GM18867 (cell line): ENCODE data around the gene NPAT.
"Not testable (repeated sequence)": the region's sequence is repeated elsewhere in the genome, so short reads cannot be mapped to it uniquely, and the experiment has no call there.

Experiments used
- ATAC-seq: cut with Tn5 transposase; IDR thresholded peaks from one replicate; pipeline ENCODE4 v1.9.1; 2021; ENCODE audit warnings: mild to moderate bottlenecking, moderate library complexity; ENCODE audit not compliant: unreplicated experiment

NPAT gene

DNA sequence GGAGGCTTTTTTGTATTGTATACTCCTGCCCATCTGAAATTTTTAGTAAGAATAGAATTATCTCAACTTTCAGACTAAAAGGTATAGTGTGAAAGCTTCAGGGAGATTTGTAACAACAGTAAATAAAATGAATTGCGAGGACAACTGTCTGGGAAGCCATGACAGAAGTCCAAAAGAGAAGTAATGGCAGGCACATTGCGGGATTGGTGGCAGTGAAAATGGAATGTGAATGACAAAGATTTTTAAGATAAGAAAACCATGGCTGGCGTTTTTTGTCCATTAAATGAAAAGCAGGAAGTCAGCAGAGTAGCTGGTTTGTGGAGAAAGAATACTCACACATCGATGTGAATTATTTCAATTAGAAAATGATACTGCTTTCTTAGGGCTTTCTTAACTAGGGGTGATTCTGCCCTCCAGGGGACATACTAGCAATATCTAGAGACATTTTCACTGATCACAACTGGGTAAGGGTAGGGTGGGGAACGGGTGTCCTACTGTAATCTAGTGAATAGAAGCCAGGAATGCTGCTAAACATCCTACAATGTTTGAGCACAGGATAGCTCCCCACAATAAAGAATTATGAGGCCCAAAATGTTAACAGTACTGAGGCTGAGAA is 1.6 kb downstream of the NPAT start:
- ATAC-seq = no peak

- ATAC-seq = no peak
Observed at GRCh38 chr11:108218912-108219783, 3.3 kb downstream of the NPAT start.

GRCh38 chr11:108218455-108218854 is 4.0 kb downstream of the NPAT start:
- no peak for ATAC-seq

GRCh38 chr11:108216988-108217387 is 5.5 kb downstream of the NPAT start:
- no peak for ATAC-seq

DNA sequence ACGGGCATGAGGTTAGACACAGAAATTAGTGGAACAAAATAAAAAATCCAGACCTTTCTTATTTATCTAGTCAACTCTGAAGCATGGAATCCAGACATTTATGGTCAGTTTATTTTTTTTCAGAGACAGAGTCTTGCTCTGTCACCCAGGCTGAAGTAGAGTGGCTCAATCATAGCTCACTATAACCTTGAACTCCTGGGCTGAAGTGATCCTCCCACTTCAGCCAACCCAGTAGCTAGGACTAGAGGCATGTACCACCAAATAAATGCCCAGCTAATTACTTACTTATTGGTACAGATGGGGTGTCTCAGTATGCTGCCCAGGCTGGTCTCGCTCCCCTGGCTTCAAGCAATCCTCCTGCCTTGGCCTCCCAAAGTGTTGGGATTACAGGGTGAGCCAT is 8.7 kb downstream of the NPAT start:
- no peak for ATAC-seq

DNA sequence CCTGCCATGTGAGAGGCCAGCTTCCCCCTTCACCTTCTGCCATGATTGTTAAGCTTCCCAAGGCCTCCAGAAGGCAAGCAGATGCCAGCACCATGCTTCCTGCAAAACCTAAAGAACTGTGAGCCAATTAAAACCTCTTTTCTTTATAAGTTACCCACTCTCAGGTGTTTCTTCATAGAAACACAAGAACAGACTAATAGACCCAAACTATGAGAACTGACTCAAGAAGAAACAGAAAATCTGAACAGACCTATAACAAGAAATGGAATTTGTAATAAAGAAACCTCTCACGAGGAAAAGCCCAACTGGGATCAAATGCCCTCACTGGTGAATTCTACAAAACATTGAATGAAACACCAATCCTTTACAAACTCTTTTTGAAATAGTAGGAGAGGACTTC is 12.0 kb downstream of the NPAT start:
- no peak for ATAC-seq

DNA sequence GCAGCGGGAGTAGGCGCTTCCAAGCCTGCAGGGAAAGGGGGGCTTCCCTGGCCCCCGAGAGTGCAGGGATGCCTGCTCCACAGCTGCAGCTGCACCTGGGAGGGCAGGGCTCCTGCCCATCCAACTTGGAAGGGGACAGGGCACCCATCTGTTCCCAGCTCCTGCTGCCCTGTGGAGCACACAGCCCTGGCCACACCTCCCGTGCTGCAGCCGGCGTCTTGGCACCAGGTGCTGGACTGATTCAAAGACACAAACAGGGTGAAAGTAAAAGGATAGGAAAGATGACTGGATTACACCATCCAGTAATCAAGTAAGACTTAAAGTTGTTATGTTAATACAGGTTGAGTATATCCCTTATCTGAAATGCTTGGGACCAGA is 14.8 kb downstream of the NPAT start:
- ATAC-seq = no peak

GRCh38 chr11:108206969-108207682 is 15.3 kb downstream of the NPAT start:
- ATAC-seq = no peak

- no peak for ATAC-seq
Observed at GRCh38 chr11:108206171-108206570, 16.3 kb downstream of the NPAT start.

- ATAC-seq = no peak
Observed at GRCh38 chr11:108204929-108205499, 17.4 kb downstream of the NPAT start.

GRCh38 chr11:108204376-108204775 is 18.1 kb downstream of the NPAT start:
- no peak for ATAC-seq

GRCh38 chr11:108203075-108203474 is 19.4 kb downstream of the NPAT start:
- no peak for ATAC-seq

- ATAC-seq = peak; percentile 67
Observed at GRCh38 chr11:108199446-108200321, 22.8 kb downstream of the NPAT start.

- no peak for ATAC-seq
Observed at GRCh38 chr11:108198833-108199232, 23.6 kb downstream of the NPAT start.

DNA sequence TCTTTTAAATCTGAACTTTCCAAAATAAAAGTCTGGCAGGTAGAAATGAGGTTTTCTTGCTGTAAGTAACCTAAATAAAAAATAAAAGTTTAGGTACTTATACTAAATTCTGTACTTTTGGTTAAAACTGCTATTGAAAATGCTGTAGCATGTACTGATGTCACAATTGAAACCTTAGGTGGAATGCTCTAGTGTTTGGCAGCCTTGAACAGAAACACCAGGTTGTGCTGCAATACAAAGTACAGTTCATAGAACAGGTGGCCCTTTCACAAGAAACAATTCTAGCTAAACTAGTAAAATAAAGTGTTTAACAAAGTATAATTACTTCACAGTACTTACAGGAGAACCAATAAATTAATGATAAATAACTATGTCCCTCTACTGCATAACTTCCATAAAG is 25.1 kb downstream of the NPAT start:
- ATAC-seq = peak; percentile 42

- ATAC-seq = peak; percentile 48
Observed at GRCh38 chr11:108196901-108197300, 25.5 kb downstream of the NPAT start.

DNA sequence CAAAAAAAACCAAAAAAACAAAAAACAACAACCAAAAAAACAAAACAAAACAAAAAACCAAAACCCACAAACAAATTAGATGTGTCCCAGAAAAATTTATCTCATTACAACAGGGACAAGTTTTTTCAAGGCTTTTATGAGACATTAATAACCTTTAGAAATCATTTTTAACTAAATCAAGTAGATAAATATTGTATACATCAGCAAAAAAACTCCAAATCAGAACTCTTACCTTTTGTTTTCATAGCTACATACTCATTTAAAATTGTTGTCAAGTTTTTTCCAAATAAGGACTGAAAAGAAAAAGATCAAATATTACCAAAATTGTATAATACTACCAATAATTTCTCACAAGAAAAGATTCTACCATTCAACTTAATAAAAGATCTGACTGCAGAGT is 28.7 kb downstream of the NPAT start:
- no peak for ATAC-seq

- ATAC-seq = no peak
Observed at GRCh38 chr11:108177570-108177969, 44.9 kb downstream of the NPAT start.

- no peak for ATAC-seq
Observed at GRCh38 chr11:108170184-108170583, 52.3 kb downstream of the NPAT start.

DNA sequence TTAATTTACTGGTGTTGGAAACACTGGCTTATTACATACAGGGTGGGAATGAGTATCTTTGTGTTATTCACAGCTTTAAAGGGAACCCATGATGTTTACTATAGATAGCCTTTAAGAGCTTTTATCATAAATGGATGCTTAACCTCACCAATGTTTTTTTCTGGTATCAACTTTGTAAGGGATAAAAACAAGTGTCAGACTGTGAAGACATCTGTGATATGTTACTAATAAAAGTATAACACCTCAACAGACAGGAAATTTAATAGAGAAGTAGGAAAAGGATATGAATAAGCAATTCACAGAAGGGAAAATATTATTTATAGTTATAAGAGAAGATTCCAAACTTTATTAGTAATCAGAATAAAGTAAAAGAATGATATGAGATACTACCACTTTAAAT is 54.8 kb downstream of the NPAT start:
- ATAC-seq = no peak

DNA sequence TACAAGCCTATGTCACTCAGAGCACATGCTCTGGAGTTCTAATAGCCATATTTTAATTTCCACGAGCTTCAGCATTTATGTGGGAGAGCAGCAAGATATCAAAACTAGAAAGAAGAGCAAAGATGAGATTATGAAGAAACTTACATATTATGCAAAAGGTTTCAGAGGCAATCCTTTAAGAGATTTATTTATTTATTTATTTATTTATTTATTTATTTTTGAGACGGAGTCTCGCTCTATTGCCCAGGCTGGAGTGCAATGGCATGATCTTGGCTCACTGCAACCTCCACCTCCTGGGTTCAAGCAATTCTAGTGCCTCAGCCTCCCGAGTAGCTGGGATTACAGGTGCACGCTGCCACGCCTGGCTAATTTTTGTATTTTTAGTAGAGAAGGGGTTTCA is 59.6 kb downstream of the NPAT start:
- ATAC-seq = not testable (repeated sequence)
